ENCODE results near the gene REELD1. TPM values are rescaled to one million over a fixed set of nuclear protein-coding genes. Genes with fewer than 3 reads are reported as not detected.

REELD1 gene
- total and polyA plus RNA-seq, 2 experiments from 2014 or later, result not detected

GRCh38 chr4:146273204-146273901, 59.0 kb downstream of the REELD1 start:
- Histone ChIP-seq H3K27ac (no peak overlapping the region), H3K9me2 (ENCODE audit: insufficient read depth) (no peaks in the 10 kb centered on the region), H3K36me3 (ENCODE audit: low read depth) (no peaks in the 10 kb centered on the region), H3F3A (ENCODE audit: insufficient read depth) (no peaks in the 10 kb centered on the region), H3K9me3 (ENCODE audit: low read depth) (no peaks in the 10 kb centered on the region), H3K4me1 (ENCODE audit: insufficient read depth) (no peaks in the 10 kb centered on the region), H4K20me1 (ENCODE audit: insufficient read depth) (no peaks in the 10 kb centered on the region), H3K4me2 (ENCODE audit: unreplicated experiment) (no peak overlapping the region), H3K79me2 (ENCODE audit: insufficient read depth) (no peaks in the 10 kb centered on the region), H3K27me3 (replicated peaks; ENCODE audit: insufficient read depth) (no peaks in the 10 kb centered on the region), H2AFZ (no peak overlapping the region), H3K9ac (no peak overlapping the region), H3K4me3 (no peak overlapping the region)
- in situ Hi-C loops (cut with MboI), result no loop called here
- 90 to 94% methylated on average over 5 of the region's 5 CpGs for WGBS, 2 experiments (ENCODE audit: low coverage in 1 of 2, low lambda C conversion rate in 2 of 2, missing lambda C conversion rate in 2 of 2)
- no peak for DNase-seq
- TF ChIP-seq EZH2phosphoT487 (IDR thresholded peaks at IDR 0.05; ENCODE audit: insufficient read depth, low read depth), result no peak
- no peak for TF ChIP-seq EZH2 (IDR thresholded peaks at IDR 0.05; ENCODE audit: insufficient read depth, poor library complexity, severe bottlenecking)

GRCh38 chr4:146274774-146275173, 60.4 kb downstream of the REELD1 start:
- H3K27ac ChIP-seq, result no peak overlapping the region
- H3K36me3 ChIP-seq (ENCODE audit: low read depth), result no peaks in the 10 kb centered on the region
- H2AFZ ChIP-seq, result no peak overlapping the region
- no peak overlapping the region for H3K4me2 ChIP-seq (ENCODE audit: unreplicated experiment)
- 96 to 100% methylated on average over 1 of the region's 1 CpG for WGBS, 2 experiments (ENCODE audit: low coverage in 1 of 2, low lambda C conversion rate in 2 of 2, missing lambda C conversion rate in 2 of 2)
- no peaks in the 10 kb centered on the region for H3K9me3 ChIP-seq (ENCODE audit: low read depth)
- no peaks in the 10 kb centered on the region for H3K9me2 ChIP-seq (ENCODE audit: insufficient read depth)
- H3K27me3 ChIP-seq (replicated peaks; ENCODE audit: insufficient read depth), result no peaks in the 10 kb centered on the region
- no peaks in the 10 kb centered on the region for H3K79me2 ChIP-seq (ENCODE audit: insufficient read depth)
- no peaks in the 10 kb centered on the region for H4K20me1 ChIP-seq (ENCODE audit: insufficient read depth)
- in situ Hi-C loops (cut with MboI), result no loop called here
- no peaks in the 10 kb centered on the region for H3K4me1 ChIP-seq (ENCODE audit: insufficient read depth)
- no peak overlapping the region for H3K4me3 ChIP-seq
- TF ChIP-seq EZH2 (IDR thresholded peaks at IDR 0.05; ENCODE audit: insufficient read depth, poor library complexity, severe bottlenecking), result no peak
- no peak for TF ChIP-seq EZH2phosphoT487 (IDR thresholded peaks at IDR 0.05; ENCODE audit: insufficient read depth, low read depth)
- no peaks in the 10 kb centered on the region for H3F3A ChIP-seq (ENCODE audit: insufficient read depth)
- DNase-seq, result no peak
- no peak overlapping the region for H3K9ac ChIP-seq

- Histone ChIP-seq H3K9me2 (ENCODE audit: insufficient read depth) (no peaks in the 10 kb centered on the region), H3F3A (ENCODE audit: insufficient read depth) (no peaks in the 10 kb centered on the region), H3K4me1 (ENCODE audit: insufficient read depth) (no peaks in the 10 kb centered on the region), H4K20me1 (ENCODE audit: insufficient read depth) (no peaks in the 10 kb centered on the region), H3K4me3 (no peak overlapping the region), H3K79me2 (ENCODE audit: insufficient read depth) (no peaks in the 10 kb centered on the region), H3K9ac (no peak overlapping the region), H2AFZ (no peak overlapping the region), H3K9me3 (ENCODE audit: low read depth) (no peaks in the 10 kb centered on the region), H3K36me3 (ENCODE audit: low read depth) (no peaks in the 10 kb centered on the region), H3K27ac (no peak overlapping the region), H3K4me2 (ENCODE audit: unreplicated experiment) (no peak overlapping the region), H3K27me3 (replicated peaks; ENCODE audit: insufficient read depth) (no peaks in the 10 kb centered on the region)
- DNase-seq, result no peak
- TF ChIP-seq EZH2phosphoT487 (IDR thresholded peaks at IDR 0.05; ENCODE audit: insufficient read depth, low read depth) (no peak), EZH2 (IDR thresholded peaks at IDR 0.05; ENCODE audit: insufficient read depth, poor library complexity, severe bottlenecking) (no peak)
- in situ Hi-C loops (cut with MboI), result no loop called here
Measured at GRCh38 chr4:146275370-146275769, 61.0 kb downstream of the REELD1 start.

DNA sequence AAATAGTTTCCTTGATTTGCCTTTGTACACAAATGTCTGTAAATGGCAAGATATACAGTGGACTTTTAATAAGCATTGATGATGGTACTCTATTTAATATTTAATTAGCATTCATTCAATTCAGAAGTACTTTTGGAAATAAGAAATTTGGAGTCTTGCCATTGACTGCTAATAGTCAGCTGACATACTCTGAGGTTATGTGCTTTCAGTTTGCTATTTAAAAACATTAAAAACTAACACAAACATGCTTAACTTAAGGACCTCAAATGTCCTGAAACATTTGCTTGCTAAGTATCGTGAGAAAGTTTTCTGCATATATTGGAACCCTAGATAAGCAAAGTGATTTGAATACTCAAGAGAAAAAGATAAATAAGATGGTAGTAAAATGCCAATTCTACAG, 64.6 kb downstream of the REELD1 start:
- TF ChIP-seq EZH2phosphoT487 (IDR thresholded peaks at IDR 0.05; ENCODE audit: insufficient read depth, low read depth) (no peak), EZH2 (IDR thresholded peaks at IDR 0.05; ENCODE audit: insufficient read depth, poor library complexity, severe bottlenecking) (no peak)
- H4K20me1 ChIP-seq (ENCODE audit: insufficient read depth), result no peaks in the 10 kb centered on the region
- WGBS, 2 experiments (ENCODE audit: low coverage in 1 of 2, low lambda C conversion rate in 2 of 2, missing lambda C conversion rate in 2 of 2), result 94 to 100% methylated on average over 1 of the region's 1 CpG

More for the DNA sequence above, 64.6 kb downstream of the REELD1 start:
- Histone ChIP-seq H3F3A (ENCODE audit: insufficient read depth) (no peaks in the 10 kb centered on the region), H3K9me3 (ENCODE audit: low read depth) (no peaks in the 10 kb centered on the region), H3K9me2 (ENCODE audit: insufficient read depth) (no peaks in the 10 kb centered on the region), H3K79me2 (ENCODE audit: insufficient read depth) (no peaks in the 10 kb centered on the region), H3K27me3 (replicated peaks; ENCODE audit: insufficient read depth) (no peaks in the 10 kb centered on the region), H3K4me3 (no peak overlapping the region), H3K36me3 (ENCODE audit: low read depth) (no peaks in the 10 kb centered on the region), H3K27ac (no peak overlapping the region), H3K9ac (no peak overlapping the region), H2AFZ (no peak overlapping the region), H3K4me1 (ENCODE audit: insufficient read depth) (peaks cover 5% of the 10 kb centered on the region; the same call in 1 of the 2 replicates), H3K4me2 (ENCODE audit: unreplicated experiment) (no peak overlapping the region)
- in situ Hi-C loops (cut with MboI), result no loop called here
- DNase-seq, result no peak

Other genes starting within 250 kb of the REELD1 start
- gene LSM6, start 38.8 kb upstream of the REELD1 start, total RNA-seq (2014; rRNA removed; shearing (Covaris generic)), result 28.8 and 32.3 TPM in 2 replicates
- gene LSM6, start 38.8 kb upstream of the REELD1 start, polyA plus RNA-seq (2016; fragmentation: Nextera tagmentation; extraction: Ambion mirVana), result 38.9 and 40.8 TPM in 2 replicates

Measured in GM23248 (cell line).